T-cell (primary cell): ENCODE data around the gene PPP1R9B. TPM values are rescaled to one million over a fixed set of nuclear protein-coding genes. Genes with fewer than 3 reads are reported as not detected.

Experiments
- ATAC-seq, 4 experiments: fragments of 200-7000 bp in 3 of 4; fragments of 150-1000 bp in 1 of 4; cut with Tn5 transposase; replicated peaks in 1 of 4; 1 replicate in 3 of 4; 2 replicates in 1 of 4; pipeline ENCODE4 v1.10.0; 2021; ENCODE audit warnings: moderate library complexity in 3 of 4, mild to moderate bottlenecking in 2 of 4, moderate number of reproducible peaks in 1 of 4
- CTCF ChIA-PET, 2 donors: fragments of 300-600 bp; sonication (Branson Sonifier 250); formaldehyde crosslinking; loops; one replicate each; lab custom pipeline; 2022; ENCODE audit warnings: antibody characterized with exemption in 2 of 2; lab: Charles Lee
- POLR2A ChIA-PET, 2 donors: fragments of 300-600 bp; sonication (Branson Sonifier 250); formaldehyde crosslinking; loops; one replicate each; lab custom pipeline; 2022; ENCODE audit warnings: antibody characterized with exemption in 2 of 2; lab: Charles Lee
- DNase-seq, 35 experiments: peaks; one replicate each; pipeline versions ENCODE4 v3.0.0 to v3.0.0-alpha.2; 2013 to 2023
- H3K27ac ChIP-seq: one replicate; pipeline ENCODE4 v1.5.1; 2013; ENCODE audit warnings: low read length
- H3K27me3 ChIP-seq, 2 experiments: replicated peaks in 1 of 2; 1 replicate in 1 of 2; 2 replicates in 1 of 2; pipeline versions ENCODE4 v1.6.1 to v1.7.0; 2013; ENCODE audit warnings: low read length in 1 of 2, mixed read lengths in 1 of 2; ENCODE audit not compliant: control insufficient read depth in 2 of 2, insufficient read depth in 2 of 2; ENCODE audit errors: extremely low read depth in 1 of 2
- H3K36me3 ChIP-seq, 2 donors: 1 replicate in 1 of 2; 2 replicates in 1 of 2; pipeline versions ENCODE4 v1.6.1 to v1.7.0; 2013; ENCODE audit warnings: low read length in 1 of 2; ENCODE audit not compliant: control insufficient read depth in 2 of 2, insufficient read depth in 1 of 2; ENCODE audit errors: extremely low read depth in 1 of 2
- H3K4me1 ChIP-seq, 2 experiments: 1 replicate in 1 of 2; 2 replicates in 1 of 2; pipeline versions ENCODE4 v1.6.1 to v1.7.0; 2013; ENCODE audit warnings: low read length in 2 of 2, mixed read lengths in 1 of 2; ENCODE audit not compliant: insufficient read depth in 2 of 2, control insufficient read depth in 1 of 2; ENCODE audit errors: extremely low read depth in 1 of 2
- H3K4me3 ChIP-seq, 2 donors: 1 replicate in 1 of 2; 2 replicates in 1 of 2; pipeline versions ENCODE4 v1.5.1 to v1.7.0; 2013; ENCODE audit warnings: mild to moderate bottlenecking in 2 of 2, low read length in 1 of 2, moderate library complexity in 1 of 2; ENCODE audit not compliant: control insufficient read depth in 1 of 2; ENCODE audit errors: extremely low read depth in 1 of 2
- H3K9me3 ChIP-seq: 2 replicates; pipeline ENCODE4 v1.7.0; 2013
- H3K27ac Mint-ChIP-seq, 2 donors: one replicate each; pipeline ENCODE4 v1.8.0; 2020 to 2021; ENCODE audit warnings: mild to moderate bottlenecking in 2 of 2, mixed read lengths in 2 of 2
- H3K27me3 Mint-ChIP-seq, 2 donors: one replicate each; pipeline ENCODE4 v1.8.0; 2021 to 2022; ENCODE audit warnings: mixed read lengths in 2 of 2
- H3K36me3 Mint-ChIP-seq: one replicate; pipeline ENCODE4 v1.8.0; 2021; ENCODE audit warnings: mixed read lengths
- H3K4me1 Mint-ChIP-seq, 3 donors: one replicate each; pipeline ENCODE4 v1.8.0; 2020 to 2022; ENCODE audit warnings: mixed read lengths in 3 of 3, mild to moderate bottlenecking in 1 of 3
- H3K4me3 Mint-ChIP-seq, 3 donors: one replicate each; pipeline ENCODE4 v1.8.0; 2020 to 2022; ENCODE audit warnings: mild to moderate bottlenecking in 3 of 3, mixed read lengths in 3 of 3, moderate library complexity in 3 of 3
- H3K9me3 Mint-ChIP-seq, 3 donors: one replicate each; pipeline ENCODE4 v1.8.0; 2020 to 2022; ENCODE audit warnings: mixed read lengths in 3 of 3
- WGBS: methylation state at CpG from one replicate; pipeline ENCODE4 v1.1.5; 2013; ENCODE audit warnings: missing lambda C conversion rate; ENCODE audit not compliant: insufficient coverage; 5-methylcytosine and 5-hydroxymethylcytosine counted together
- total RNA-seq, 35 experiments: library from RNA in 6 of 35; stranded (reverse) in 6 of 35; fragments of 120-200 nt in 1 of 35; gene quantifications; one replicate each; pipeline versions ENCODE4 v1.2.1 to v1.2.4 and lab custom pipeline; 2013 to 2026

PPP1R9B gene
- total RNA-seq, 5 donors from 2014 or later (not counting 1 experiment from before 2014, with no cell fraction given) = 69.5 to 95.9 (median 91.3) TPM

- Mint-ChIP-seq H3K4me1 (peaks cover 72% of the 10 kb centered on the region in 3 donors), H3K27ac (peak overlapping the region; percentile 97 to 99), H3K9me3 (no peaks in the 10 kb centered on the region), H3K4me3 (peak overlapping the region; percentile 89 to 96 (median 92)), H3K27me3 (no peaks in the 10 kb centered on the region), H3K36me3 (peaks cover 26% of the 10 kb centered on the region)
- no peak for ATAC-seq
- peak in 7 of 35 experiments; percentile 31 to 42 (median 39) for DNase-seq
- ChIA-PET CTCF (interaction anchor here in 1 of 2 donors (0.9 to 1.1 kb wide), 3 partner anchors 14 to 32 kb away, joined by 3 to 5 read pairs (median 4); no protein-coding TSS in a partner anchor), POLR2A (interaction anchor here in 1 of 2 donors (0.9 kb wide), 1 partner anchor 14 kb away, joined by 3 read pairs; no protein-coding TSS in a partner anchor)
- 54% methylated on average over 2 of the region's 10 CpGs for WGBS
- peaks cover 3 to 46% of the 10 kb centered on the region in 2 donors for H3K36me3 ChIP-seq
- peak overlapping the region; percentile 79 for H3K27ac ChIP-seq
- H3K4me3 ChIP-seq = peak overlapping the region in 1 of 2 donors; percentile 82
- H3K27me3 ChIP-seq = no peaks in the 10 kb centered on the region
- peaks cover 27 to 82% of the 10 kb centered on the region in 2 experiments for H3K4me1 ChIP-seq
- no peaks in the 10 kb centered on the region for H3K9me3 ChIP-seq
Observed at GRCh38 chr17:50146230-50146926, 4.1 kb downstream of the PPP1R9B start.

- H3K27me3 Mint-ChIP-seq = no peaks in the 10 kb centered on the region
Observed at GRCh38 chr17:50145532-50146229, 4.8 kb downstream of the PPP1R9B start.

GRCh38 chr17:50144845-50145531 is 5.5 kb downstream of the PPP1R9B start:
- no peak overlapping the region for H3K4me3 ChIP-seq
- H3K27ac Mint-ChIP-seq = peak overlapping the region; percentile 97 to 99

More at GRCh38 chr17:50145532-50146229, 4.8 kb downstream of the PPP1R9B start:
- peaks cover 29% of the 10 kb centered on the region for H3K36me3 Mint-ChIP-seq
- Histone ChIP-seq H3K27ac (peak overlapping the region; percentile 79), H3K27me3 (no peaks in the 10 kb centered on the region), H3K4me3 (no peak overlapping the region), H3K4me1 (peaks cover 28 to 85% of the 10 kb centered on the region in 2 experiments), H3K36me3 (peaks cover 3 to 53% of the 10 kb centered on the region in 2 donors), H3K9me3 (no peaks in the 10 kb centered on the region)
- ATAC-seq (no peak), DNase-seq (no peak)
- peak overlapping the region; percentile 6 to 96 (median 28) for H3K4me3 Mint-ChIP-seq
- ChIA-PET CTCF (interaction anchor here in 1 of 2 donors (0.6 to 1.4 kb wide), 5 partner anchors 14 to 387 kb away, joined by 3 to 5 read pairs (median 3); no protein-coding TSS in a partner anchor), POLR2A (interaction anchor here in 1 of 2 donors (0.9 kb wide), 1 partner anchor 15 kb away, joined by 3 read pairs; no protein-coding TSS in a partner anchor)
- WGBS = 75% methylated on average over 6 of the region's 11 CpGs
- peaks cover 75 to 79% (median 78%) of the 10 kb centered on the region in 3 donors for H3K4me1 Mint-ChIP-seq
- H3K9me3 Mint-ChIP-seq = no peaks in the 10 kb centered on the region
- H3K27ac Mint-ChIP-seq = peak overlapping the region; percentile 97 to 99

GRCh38 chr17:50144355-50144754 is 6.1 kb downstream of the PPP1R9B start:
- POLR2A ChIA-PET = no interaction called here
- Histone ChIP-seq H3K9me3 (no peaks in the 10 kb centered on the region), H3K36me3 (peaks cover 3 to 59% of the 10 kb centered on the region in 2 donors), H3K4me1 (peaks cover 36 to 97% of the 10 kb centered on the region in 2 experiments), H3K4me3 (no peak overlapping the region), H3K27ac (no peak overlapping the region), H3K27me3 (no peaks in the 10 kb centered on the region)
- Mint-ChIP-seq H3K9me3 (no peaks in the 10 kb centered on the region), H3K4me3 (peak overlapping the region in 1 of 3 donors; percentile 27), H3K36me3 (peaks cover 41% of the 10 kb centered on the region), H3K4me1 (peaks cover 88 to 92% (median 91%) of the 10 kb centered on the region in 3 donors), H3K27ac (peak overlapping the region; percentile 62 to 97), H3K27me3 (no peaks in the 10 kb centered on the region)
- CTCF ChIA-PET = interaction anchor here in 1 of 2 donors (1.4 kb wide), 1 partner anchor 51 kb away, joined by 3 read pairs; no protein-coding TSS in a partner anchor
- no peak for DNase-seq
- 87% methylated on average over 4 of the region's 6 CpGs for WGBS
- no peak for ATAC-seq

More at GRCh38 chr17:50144845-50145531, 5.5 kb downstream of the PPP1R9B start:
- Mint-ChIP-seq H3K9me3 (no peaks in the 10 kb centered on the region), H3K36me3 (peaks cover 34% of the 10 kb centered on the region), H3K27me3 (no peaks in the 10 kb centered on the region), H3K4me3 (peak overlapping the region in 2 of 3 donors; percentile 28 to 96), H3K4me1 (peaks cover 82 to 86% (median 85%) of the 10 kb centered on the region in 3 donors)
- ATAC-seq = no peak
- POLR2A ChIA-PET = no interaction called here
- no peak for DNase-seq
- H3K9me3 ChIP-seq = no peaks in the 10 kb centered on the region
- no peak overlapping the region for H3K27ac ChIP-seq
- H3K4me1 ChIP-seq = peaks cover 34 to 91% of the 10 kb centered on the region in 2 experiments
- H3K36me3 ChIP-seq = peaks cover 3 to 54% of the 10 kb centered on the region in 2 donors
- 92% methylated on average over 7 of the region's 16 CpGs for WGBS
- H3K27me3 ChIP-seq = no peaks in the 10 kb centered on the region
- CTCF ChIA-PET = interaction anchor here in 1 of 2 donors (0.6 to 1.4 kb wide), 2 partner anchors 51 to 387 kb away, joined by 3 read pairs; no protein-coding TSS in a partner anchor

GRCh38 chr17:50143461-50144176 is 6.9 kb downstream of the PPP1R9B start:
- WGBS = 92% methylated on average over 15 of the region's 20 CpGs
- Mint-ChIP-seq H3K9me3 (no peaks in the 10 kb centered on the region), H3K4me3 (no peak overlapping the region), H3K27ac (peak overlapping the region; percentile 96 to 97), H3K27me3 (no peaks in the 10 kb centered on the region), H3K36me3 (peaks cover 43% of the 10 kb centered on the region), H3K4me1 (peaks cover 90 to 94% (median 92%) of the 10 kb centered on the region in 3 donors)
- DNase-seq (no peak), ATAC-seq (no peak)
- H3K4me1 ChIP-seq = peaks cover 36 to 96% of the 10 kb centered on the region in 2 experiments
- H3K9me3 ChIP-seq = no peaks in the 10 kb centered on the region
- ChIA-PET CTCF (no interaction called here), POLR2A (no interaction called here)
- no peaks in the 10 kb centered on the region for H3K27me3 ChIP-seq
- H3K27ac ChIP-seq = no peak overlapping the region
- H3K4me3 ChIP-seq = no peak overlapping the region
- peaks cover 7 to 66% of the 10 kb centered on the region in 2 donors for H3K36me3 ChIP-seq
